Brain microvascular endothelial cell (primary cell): ENCODE measurements around the gene PLB1.

Experiments
- DNase-seq: peaks from one replicate; pipeline ENCODE4 v3.0.0-alpha.2; 2020
- H3K27ac ChIP-seq: fragments of 250-450 bp; sonication (Bioruptor Pico); 2 replicates; pipeline ENCODE4 v1.5.1; 2020; ENCODE audit warnings: mild to moderate bottlenecking, moderate library complexity
- H3K27me3 ChIP-seq: fragments of 250-450 bp; sonication (Bioruptor Pico); replicated peaks from 2 replicates; pipeline ENCODE4 v1.5.1; 2020; ENCODE audit warnings: mild to moderate bottlenecking
- H3K36me3 ChIP-seq: fragments of 250-450 bp; sonication (Bioruptor Pico); replicated peaks from 2 replicates; pipeline ENCODE4 v1.5.1; 2020; ENCODE audit warnings: mild to moderate bottlenecking
- H3K4me3 ChIP-seq: 2 replicates; pipeline ENCODE4 v1.5.1; 2011; ENCODE audit warnings: low read depth, mild to moderate bottlenecking, control low read depth, low read length, moderate library complexity
- in situ Hi-C: cut with HindIII; loops from 2 replicates; pipeline ENCODE4 v1.10.0; 2017; ENCODE audit warnings: low sequenced_read_pairs, low pct_ligation_motif_present
- TF ChIP-seq, protein P1 (sequence below): IDR thresholded peaks from 2 replicates; pipeline ENCODE4 v1.5.1; 2011; ENCODE audit warnings: low read depth, mild to moderate bottlenecking, moderate library complexity, low read length, control low read depth, inconsistent platforms; ENCODE audit errors: missing control alignments

The PLB1 gene

DNA sequence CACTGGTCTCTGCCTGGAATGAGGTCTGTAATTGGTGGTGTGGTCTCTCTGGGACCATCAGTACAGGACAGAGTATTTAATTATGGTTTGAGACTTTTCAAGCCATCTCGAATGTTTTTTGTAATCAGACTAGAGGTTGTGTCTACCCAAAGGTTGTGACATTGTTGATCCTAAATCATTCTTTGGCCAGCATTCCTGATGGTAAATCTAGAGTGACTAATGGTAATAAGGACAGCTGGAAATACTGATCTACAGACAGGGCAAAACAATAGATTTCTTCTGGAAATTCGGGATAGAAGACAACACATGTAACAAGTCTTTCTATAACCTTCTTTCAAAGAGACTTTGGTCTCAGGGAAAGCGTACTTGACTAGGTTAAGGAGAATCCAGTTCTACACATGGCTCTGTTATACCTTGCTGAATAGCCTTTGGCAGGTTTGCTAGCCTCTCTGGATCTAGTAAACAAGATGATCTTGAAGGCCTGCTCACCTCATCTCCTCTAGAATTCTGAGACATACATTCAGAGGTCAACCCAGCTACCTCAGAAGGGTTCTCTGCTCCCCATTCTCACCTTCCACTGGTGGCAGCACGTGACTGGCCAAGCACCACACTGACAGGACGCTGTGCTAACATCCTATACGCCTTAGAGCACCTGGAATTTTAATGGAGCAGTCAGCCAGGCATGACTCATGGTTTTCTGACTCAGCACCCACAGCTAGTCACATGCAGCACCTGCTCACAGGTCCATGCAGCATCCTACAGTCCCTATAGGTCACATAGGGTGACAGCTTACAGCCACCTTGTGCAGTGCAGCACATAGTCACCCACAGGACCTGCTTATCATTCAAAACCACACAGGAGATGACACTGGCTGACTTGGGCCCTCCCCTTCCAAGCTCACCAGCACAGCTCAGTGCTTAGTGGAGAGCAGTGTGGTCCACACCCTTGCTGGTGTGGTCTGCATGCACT is 12.2 kb downstream of the PLB1 start:
- Histone ChIP-seq H3K36me3 (no peaks in the 10 kb centered on the region), H3K27me3 (no peaks in the 10 kb centered on the region), H3K27ac (no peak overlapping the region), H3K4me3 (no peak overlapping the region)
- in situ Hi-C loops, result no loop called here
- TF ChIP-seq, protein P1, sequence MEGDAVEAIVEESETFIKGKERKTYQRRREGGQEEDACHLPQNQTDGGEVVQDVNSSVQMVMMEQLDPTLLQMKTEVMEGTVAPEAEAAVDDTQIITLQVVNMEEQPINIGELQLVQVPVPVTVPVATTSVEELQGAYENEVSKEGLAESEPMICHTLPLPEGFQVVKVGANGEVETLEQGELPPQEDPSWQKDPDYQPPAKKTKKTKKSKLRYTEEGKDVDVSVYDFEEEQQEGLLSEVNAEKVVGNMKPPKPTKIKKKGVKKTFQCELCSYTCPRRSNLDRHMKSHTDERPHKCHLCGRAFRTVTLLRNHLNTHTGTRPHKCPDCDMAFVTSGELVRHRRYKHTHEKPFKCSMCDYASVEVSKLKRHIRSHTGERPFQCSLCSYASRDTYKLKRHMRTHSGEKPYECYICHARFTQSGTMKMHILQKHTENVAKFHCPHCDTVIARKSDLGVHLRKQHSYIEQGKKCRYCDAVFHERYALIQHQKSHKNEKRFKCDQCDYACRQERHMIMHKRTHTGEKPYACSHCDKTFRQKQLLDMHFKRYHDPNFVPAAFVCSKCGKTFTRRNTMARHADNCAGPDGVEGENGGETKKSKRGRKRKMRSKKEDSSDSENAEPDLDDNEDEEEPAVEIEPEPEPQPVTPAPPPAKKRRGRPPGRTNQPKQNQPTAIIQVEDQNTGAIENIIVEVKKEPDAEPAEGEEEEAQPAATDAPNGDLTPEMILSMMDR, result no peak
- no peak for DNase-seq

DNA sequence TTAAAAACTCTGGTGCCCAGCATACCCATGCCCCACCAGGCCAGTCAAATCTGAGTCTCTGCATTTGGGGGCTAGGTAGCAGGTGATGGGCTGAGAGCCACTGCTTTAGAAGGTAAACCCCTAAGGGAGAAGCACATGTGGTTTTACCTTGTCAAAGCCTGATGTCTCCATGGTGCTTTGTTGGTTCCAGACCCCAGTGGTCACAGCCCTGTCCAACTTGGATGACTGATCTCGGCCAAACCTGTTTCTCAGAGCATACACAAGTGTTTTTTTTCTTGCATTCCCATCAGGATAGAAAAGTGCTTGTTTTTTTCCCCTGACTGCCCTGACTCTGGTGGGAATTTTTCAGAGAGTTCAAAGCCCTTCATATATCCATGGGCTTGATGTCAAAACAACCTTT is 13.5 kb downstream of the PLB1 start:
- DNase-seq, result no peak

GRCh38 chr2:28510184-28510583 is 14.3 kb downstream of the PLB1 start:
- Histone ChIP-seq H3K27me3 (peaks cover 2% of the 10 kb centered on the region), H3K27ac (no peak overlapping the region), H3K4me3 (no peak overlapping the region), H3K36me3 (no peaks in the 10 kb centered on the region)
- TF ChIP-seq, protein P1, result no peak
- no peak for DNase-seq
- in situ Hi-C loops, result no loop called here

More for the DNA sequence above, 13.5 kb downstream of the PLB1 start:
- TF ChIP-seq, protein P1, result no peak
- no peak overlapping the region for H3K4me3 ChIP-seq
- peaks cover 2% of the 10 kb centered on the region for H3K27me3 ChIP-seq
- H3K27ac ChIP-seq, result no peak overlapping the region
- in situ Hi-C loops, result no loop called here
- no peaks in the 10 kb centered on the region for H3K36me3 ChIP-seq

DNA sequence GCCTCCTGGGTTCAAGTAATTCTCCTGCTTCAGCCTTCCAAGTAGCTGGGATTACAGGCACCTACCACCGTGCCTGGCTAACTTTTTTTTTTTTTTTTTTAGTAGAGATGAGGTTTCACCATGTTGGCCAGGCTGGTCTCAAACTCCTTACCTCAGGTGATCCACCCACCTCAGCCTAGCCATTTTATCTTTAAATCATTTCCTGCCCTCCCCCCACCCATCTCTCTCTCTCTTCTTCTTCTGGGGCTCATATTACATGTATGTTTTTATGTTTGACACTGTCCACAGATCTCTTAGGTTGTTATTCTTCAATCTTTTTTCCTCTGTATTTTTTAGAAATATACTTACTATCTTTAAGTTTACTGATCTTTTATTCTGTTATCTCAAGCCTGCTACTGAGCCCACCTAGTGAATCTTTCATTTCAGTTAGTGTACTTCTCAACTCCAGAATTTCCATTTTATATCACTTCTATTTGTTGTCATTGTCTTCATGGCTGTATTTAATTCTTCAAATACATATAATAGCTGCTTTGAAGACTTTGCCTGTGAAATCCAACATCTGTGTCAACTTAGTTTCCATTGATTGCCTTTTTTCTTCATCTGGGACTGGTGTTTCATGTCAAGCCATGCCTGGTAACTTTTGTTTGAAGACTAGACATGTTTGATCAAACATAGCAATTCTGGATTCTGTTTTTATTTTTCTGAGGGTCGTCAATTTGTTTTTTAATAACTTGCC is 16.2 kb downstream of the PLB1 start:
- Histone ChIP-seq H3K4me3 (no peak overlapping the region), H3K27ac (no peak overlapping the region), H3K36me3 (no peaks in the 10 kb centered on the region), H3K27me3 (peaks cover 8% of the 10 kb centered on the region)
- no peak for DNase-seq
- in situ Hi-C loops, result no loop called here
- TF ChIP-seq, protein P1, result no peak

DNA sequence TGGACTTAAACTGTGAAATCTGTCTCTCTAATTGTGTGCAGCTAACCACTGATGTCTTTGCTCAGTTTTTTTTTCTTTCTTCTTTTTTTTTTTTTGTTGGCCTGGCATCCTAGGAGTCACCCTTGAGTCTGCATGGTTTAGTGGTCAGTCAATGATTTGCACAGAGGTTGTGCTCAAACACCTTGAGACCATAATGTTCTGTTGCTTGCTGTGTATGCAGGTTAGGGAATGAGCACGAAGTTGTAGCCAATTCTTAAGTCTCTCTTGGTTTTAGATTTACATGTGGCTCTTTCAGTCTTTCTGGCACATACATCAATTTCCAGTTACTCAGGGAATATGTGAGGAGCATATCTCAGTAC is 16.7 kb downstream of the PLB1 start:
- no peak overlapping the region for H3K4me3 ChIP-seq
- H3K27ac ChIP-seq, result no peak overlapping the region
- TF ChIP-seq, protein P1, result no peak
- DNase-seq, result no peak
- in situ Hi-C loops, result no loop called here
- H3K27me3 ChIP-seq, result peaks cover 8% of the 10 kb centered on the region
- H3K36me3 ChIP-seq, result no peaks in the 10 kb centered on the region
